Stimulated activated CD8-positive, alpha-beta memory T cell treated with anti-CD3 and anti-CD28 coated beads, Interleukin-12 subunit alpha, Interleukin-12 subunit beta, amount 100 ng/mL, for 4 hours (primary cell): ENCODE data around the gene EFHD2.
"Not testable (repeated sequence)": the region's sequence is repeated elsewhere in the genome, so short reads cannot be mapped to it uniquely, and the experiment has no call there.

Experiments
- DNase-seq: peaks from one replicate; pipeline ENCODE4 v3.0.0-alpha.2; 2020; ENCODE audit warnings: low read depth

The EFHD2 gene

GRCh38 chr1:15430787-15431570, 21.3 kb downstream of the EFHD2 start:
- DNase-seq, result peak; percentile 56

- no peak for DNase-seq
These were observed 21.9 kb downstream of the EFHD2 start for GRCh38 chr1:15431571-15431948.

- DNase-seq, result no peak
These were observed 22.6 kb downstream of the EFHD2 start for GRCh38 chr1:15432324-15432723.

- no peak for DNase-seq
These were observed 23.8 kb downstream of the EFHD2 start for GRCh38 chr1:15433471-15433870.

- not testable (repeated sequence) for DNase-seq
These were observed 25.1 kb downstream of the EFHD2 start for GRCh38 chr1:15434739-15435138.

- DNase-seq, result no peak
These were observed 25.8 kb downstream of the EFHD2 start for GRCh38 chr1:15435239-15436077.

- DNase-seq, result no peak
These were observed 27.3 kb downstream of the EFHD2 start for GRCh38 chr1:15436881-15437442.

GRCh38 chr1:15439325-15439724, 29.6 kb downstream of the EFHD2 start:
- no peak for DNase-seq

- no peak for DNase-seq
These were observed 30.7 kb downstream of the EFHD2 start for GRCh38 chr1:15440357-15440756.

- DNase-seq, result no peak
These were observed 31.6 kb downstream of the EFHD2 start for GRCh38 chr1:15441247-15441646.

GRCh38 chr1:15442119-15442518, 32.4 kb downstream of the EFHD2 start:
- DNase-seq, result no peak

GRCh38 chr1:15442759-15443158, 33.1 kb downstream of the EFHD2 start:
- DNase-seq, result no peak

GRCh38 chr1:15443281-15443680, 33.6 kb downstream of the EFHD2 start:
- no peak for DNase-seq

GRCh38 chr1:15444468-15445389, 35.0 kb downstream of the EFHD2 start:
- DNase-seq, result no peak

- DNase-seq, result no peak
These were observed 35.9 kb downstream of the EFHD2 start for GRCh38 chr1:15445390-15446122.

- no peak for DNase-seq
These were observed 36.5 kb downstream of the EFHD2 start for GRCh38 chr1:15446212-15446611.

GRCh38 chr1:15448877-15449462, 39.3 kb downstream of the EFHD2 start:
- DNase-seq, result no peak

GRCh38 chr1:15449567-15449966, 39.9 kb downstream of the EFHD2 start:
- DNase-seq, result no peak

- DNase-seq, result no peak
These were observed 41.5 kb downstream of the EFHD2 start for GRCh38 chr1:15451014-15451722.

- DNase-seq, result no peak
These were observed 42.5 kb downstream of the EFHD2 start for GRCh38 chr1:15452216-15452615.
